HEK293 (cell line): Measurements from ENCODE around the gene FCN1.

Source experiments
- CTCF ChIP-seq: fragments of 450-650 bp; formaldehyde crosslinking; IDR thresholded peaks from 2 replicates; pipeline ENCODE4 v1.5.1; 2016; ENCODE audit warnings: missing biosample characterization, missing genetic modification characterization
- IKZF3 ChIP-seq: fragments of 450-650 bp; IDR thresholded peaks from 2 replicates; pipeline ENCODE4 v1.5.0; 2018; ENCODE audit warnings: missing biosample characterization, mild to moderate bottlenecking, missing genetic modification characterization, moderate library complexity
- YY1 ChIP-seq: fragments of 450-650 bp; formaldehyde crosslinking; IDR thresholded peaks from 2 replicates; pipeline ENCODE4 v1.5.1; 2018; ENCODE audit warnings: missing biosample characterization, missing genetic modification characterization
- ZBTB20 ChIP-seq: fragments of 450-650 bp; formaldehyde crosslinking; IDR thresholded peaks from 2 replicates; pipeline ENCODE4 v1.5.1; 2016; ENCODE audit warnings: missing biosample characterization, missing genetic modification characterization
- ZNF146 ChIP-seq: fragments of 450-650 bp; formaldehyde crosslinking; IDR thresholded peaks from 2 replicates; pipeline ENCODE4 v1.5.1; 2016; ENCODE audit warnings: missing biosample characterization, missing genetic modification characterization
- ZNF629 ChIP-seq: fragments of 450-650 bp; formaldehyde crosslinking; IDR thresholded peaks from 2 replicates; pipeline ENCODE4 v1.5.1; 2017; ENCODE audit warnings: missing biosample characterization, missing genetic modification characterization
- ZNF677 ChIP-seq: fragments of 450-650 bp; IDR thresholded peaks from 2 replicates; pipeline ENCODE4 v1.5.0; 2018; ENCODE audit warnings: missing biosample characterization, mild to moderate bottlenecking, missing genetic modification characterization, moderate library complexity
- TF ChIP-seq, protein P1 (sequence below): fragments of 450-650 bp; formaldehyde crosslinking; IDR thresholded peaks from 2 replicates; pipeline ENCODE4 v1.5.1; 2016; ENCODE audit warnings: missing biosample characterization, missing genetic modification characterization
- TF ChIP-seq, protein P2 (sequence below): fragments of 450-650 bp; formaldehyde crosslinking; IDR thresholded peaks from 2 replicates; pipeline ENCODE4 v1.5.1; 2016; ENCODE audit warnings: missing biosample characterization, missing genetic modification characterization

DNA sequence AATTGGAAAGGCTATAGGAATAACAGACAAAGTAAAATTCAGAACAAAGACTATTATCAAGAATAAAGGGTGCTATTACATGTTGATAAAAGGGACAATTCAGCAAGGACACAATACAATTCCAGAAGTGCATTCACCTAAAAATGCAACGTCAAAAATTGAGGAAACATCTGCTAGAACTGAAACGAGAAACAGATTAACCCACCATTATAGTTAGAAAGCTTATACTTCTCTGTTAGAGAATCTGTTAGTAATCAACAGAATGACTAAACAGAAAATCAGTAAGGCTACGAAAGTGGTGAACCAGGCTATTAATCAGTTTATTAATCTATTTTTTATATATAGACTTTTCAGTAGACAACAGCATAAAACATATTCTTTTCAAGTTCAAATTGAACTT lies 14.8 kb downstream of the FCN1 start:
- TF ChIP-seq ZNF146 (tag by site-specific recombination) = no peak
- TF ChIP-seq IKZF3 (tag by site-specific recombination) = no peak
- no peak for TF ChIP-seq YY1 (tag by site-specific recombination)
- TF ChIP-seq CTCF = no peak
- TF ChIP-seq, protein P1, sequence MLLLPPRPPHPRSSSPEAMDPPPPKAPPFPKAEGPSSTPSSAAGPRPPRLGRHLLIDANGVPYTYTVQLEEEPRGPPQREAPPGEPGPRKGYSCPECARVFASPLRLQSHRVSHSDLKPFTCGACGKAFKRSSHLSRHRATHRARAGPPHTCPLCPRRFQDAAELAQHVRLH (tag by site-specific recombination) = no peak
- TF ChIP-seq ZNF677 (tag by site-specific recombination) = no peak
- TF ChIP-seq ZBTB20 (tag by site-specific recombination) = no peak
- TF ChIP-seq, protein P2, sequence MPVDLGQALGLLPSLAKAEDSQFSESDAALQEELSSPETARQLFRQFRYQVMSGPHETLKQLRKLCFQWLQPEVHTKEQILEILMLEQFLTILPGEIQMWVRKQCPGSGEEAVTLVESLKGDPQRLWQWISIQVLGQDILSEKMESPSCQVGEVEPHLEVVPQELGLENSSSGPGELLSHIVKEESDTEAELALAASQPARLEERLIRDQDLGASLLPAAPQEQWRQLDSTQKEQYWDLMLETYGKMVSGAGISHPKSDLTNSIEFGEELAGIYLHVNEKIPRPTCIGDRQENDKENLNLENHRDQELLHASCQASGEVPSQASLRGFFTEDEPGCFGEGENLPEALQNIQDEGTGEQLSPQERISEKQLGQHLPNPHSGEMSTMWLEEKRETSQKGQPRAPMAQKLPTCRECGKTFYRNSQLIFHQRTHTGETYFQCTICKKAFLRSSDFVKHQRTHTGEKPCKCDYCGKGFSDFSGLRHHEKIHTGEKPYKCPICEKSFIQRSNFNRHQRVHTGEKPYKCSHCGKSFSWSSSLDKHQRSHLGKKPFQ (tag by site-specific recombination) = no peak
- TF ChIP-seq ZNF629 = no peak
